COR-L47 (cell line): ENCODE data around the gene ZNF674.

ENCODE experiments used
- DNase-seq: peaks from one replicate; lab custom pipeline; 2025; lab: John Stamatoyannopoulos, UW

The ZNF674 gene

GRCh38 chrX:46545111-46546005, at the start of gene ZNF674:
TSS of gene ZNF674 (minus strand) at chrX:46545421. CDS start at chrX:46542087, 3,334 bp downstream.
- peak; percentile 80 for DNase-seq

- no peak for DNase-seq
Measured at GRCh38 chrX:46589977-46590723, 44.9 kb upstream of the ZNF674 start.

GRCh38 chrX:46588263-46588662, 43.0 kb upstream of the ZNF674 start:
- DNase-seq: no peak

GRCh38 chrX:46587753-46588171, 42.5 kb upstream of the ZNF674 start:
- no peak for DNase-seq

- no peak for DNase-seq
Measured at GRCh38 chrX:46587158-46587557, 41.9 kb upstream of the ZNF674 start.

- DNase-seq: no peak
Measured at GRCh38 chrX:46584736-46585135, 39.5 kb upstream of the ZNF674 start.

- no peak for DNase-seq
Measured at GRCh38 chrX:46582966-46583365, 37.7 kb upstream of the ZNF674 start.

- no peak for DNase-seq
Measured at GRCh38 chrX:46582325-46582724, 37.1 kb upstream of the ZNF674 start.

- no peak for DNase-seq
Measured at GRCh38 chrX:46580613-46581012, 35.4 kb upstream of the ZNF674 start.

GRCh38 chrX:46579250-46579649, 34.0 kb upstream of the ZNF674 start:
- DNase-seq: no peak

GRCh38 chrX:46577221-46578005, 32.2 kb upstream of the ZNF674 start:
- DNase-seq: no peak

- DNase-seq: no peak
Measured at GRCh38 chrX:46576458-46576857, 31.2 kb upstream of the ZNF674 start.

- no peak for DNase-seq
Measured at GRCh38 chrX:46575991-46576392, 30.8 kb upstream of the ZNF674 start.

- DNase-seq: no peak
Measured at GRCh38 chrX:46575586-46575985, 30.4 kb upstream of the ZNF674 start.

GRCh38 chrX:46574774-46575381, 29.7 kb upstream of the ZNF674 start:
- DNase-seq: peak; percentile 54

GRCh38 chrX:46573892-46574773, 28.9 kb upstream of the ZNF674 start:
- DNase-seq: peak; percentile 64

GRCh38 chrX:46573331-46573891, 28.2 kb upstream of the ZNF674 start, which contains the start of gene CHST7:
TSS of gene CHST7 (plus strand) at chrX:46573765. CDS start at chrX:46573932, 167 bp downstream.
- DNase-seq: peak; percentile 67

GRCh38 chrX:46572340-46572936, 27.2 kb upstream of the ZNF674 start:
- no peak for DNase-seq

GRCh38 chrX:46571423-46572339, 26.5 kb upstream of the ZNF674 start:
- no peak for DNase-seq
